T47D (cell line): ENCODE data around the gene VPS36.
A peak's percentile ranks its signal among the peaks of the same experiment; 100 is the strongest.

Experiments used
- DNase-seq, 2 experiments: peaks; one replicate each; pipeline versions ENCODE4 v3.0.0 to v3.0.0-alpha.2; 2011 to 2012; ENCODE audit warnings: low read depth in 1 of 2, low spot score in 1 of 2
- JUND ChIP-seq: IDR thresholded peaks from 2 replicates; pipeline ENCODE4 v1.6.1; 2012; ENCODE audit warnings: low read depth
- in situ Hi-C: cut with HindIII; loops from 2 replicates; pipeline ENCODE4 v1.10.0; 2016; ENCODE audit warnings: low sequenced_read_pairs, low pct_unique_long_range_greater_than_20kb

VPS36 gene

DNA sequence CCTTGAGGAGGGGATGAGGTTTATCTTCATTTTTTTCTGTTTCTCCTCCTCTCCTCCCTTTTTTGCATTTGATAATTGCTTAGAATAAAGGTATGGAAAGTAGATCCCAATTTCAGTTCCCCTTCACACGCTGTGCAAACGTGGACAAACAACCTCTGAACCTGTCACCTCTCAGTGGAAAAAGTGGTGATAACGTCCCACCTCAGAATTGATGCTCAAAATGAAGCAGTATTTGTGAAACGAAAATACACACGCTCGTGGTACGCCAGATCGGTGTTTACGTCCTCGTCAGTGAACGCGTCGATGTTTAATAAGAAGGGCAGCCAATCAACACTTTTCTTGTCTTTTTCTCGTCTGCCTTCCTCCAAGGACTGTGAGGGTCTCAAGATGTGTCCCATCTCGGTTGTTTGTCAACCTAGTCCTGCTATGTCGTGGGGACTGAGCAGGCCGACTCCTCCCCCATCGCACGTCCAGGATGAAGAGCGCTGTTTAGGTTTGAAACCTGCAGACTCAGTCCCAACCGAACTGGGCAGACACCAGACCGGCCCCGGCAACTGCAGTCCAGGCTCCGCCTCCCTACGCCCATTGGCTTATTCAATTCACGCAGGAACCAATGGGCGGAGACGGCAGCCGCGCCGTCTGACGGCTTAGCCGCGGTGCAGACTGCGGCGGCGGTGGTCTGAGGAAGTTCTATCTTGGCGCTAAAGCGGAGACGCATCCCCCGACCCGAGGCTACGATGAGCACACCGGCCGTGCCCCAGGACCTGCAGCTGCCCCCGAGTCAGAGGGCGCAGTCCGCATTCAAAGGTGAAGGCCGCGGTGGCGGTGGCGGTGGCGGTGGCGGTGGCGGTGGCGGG, 4.6 kb upstream of the VPS36 start, which contains the start of gene CKAP2:
CKAP2 (plus strand) TSS at position 659 of the 857 bp plus-strand sequence; CDS start at position 738, 79 bp downstream.
- no peak for TF ChIP-seq JUND
- in situ Hi-C loops, result no loop called here
- peak; percentile 87 to 93 for DNase-seq

DNA sequence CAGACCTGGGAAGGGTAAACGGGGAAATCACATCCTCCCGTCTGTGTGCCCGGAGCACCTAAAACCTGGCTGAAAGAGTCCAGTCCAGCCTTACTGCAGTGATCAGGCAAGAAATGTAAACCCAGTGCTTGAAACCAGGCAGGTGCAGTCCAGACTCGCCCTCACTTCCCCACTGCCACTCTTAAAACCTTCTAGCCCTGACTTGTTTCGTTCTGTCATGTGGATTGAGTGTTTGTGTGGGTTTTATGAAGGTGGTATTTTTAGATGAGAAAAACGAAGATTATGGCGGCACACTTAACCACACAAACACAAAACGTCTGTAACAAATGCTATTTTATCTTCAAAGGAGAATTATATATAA, 4.0 kb upstream of the VPS36 start:
- peak in 1 of 2 experiments; percentile 46 for DNase-seq
- TF ChIP-seq JUND, result no peak
- in situ Hi-C loops, result no loop called here

DNA sequence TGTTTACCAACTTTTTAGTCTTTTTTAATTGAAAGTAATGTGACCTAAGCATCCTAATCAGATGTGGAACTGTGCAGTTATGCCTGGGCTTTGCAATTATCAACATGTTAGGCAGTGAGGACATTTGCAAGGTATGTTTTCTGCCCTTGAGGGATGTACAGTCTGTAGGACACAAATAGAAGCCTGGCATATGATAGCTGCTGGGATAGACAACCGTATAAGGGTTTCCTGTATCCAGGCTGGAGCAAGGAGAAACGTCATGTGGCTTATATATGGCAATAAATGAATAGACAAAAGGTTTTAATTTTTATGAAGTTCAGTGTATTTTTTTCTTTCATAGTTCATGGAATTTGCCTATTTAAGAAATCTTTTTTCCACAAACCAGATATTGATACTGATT, 2.0 kb upstream of the VPS36 start:
- in situ Hi-C loops, result no loop called here
- no peak for TF ChIP-seq JUND
- no peak for DNase-seq

DNA sequence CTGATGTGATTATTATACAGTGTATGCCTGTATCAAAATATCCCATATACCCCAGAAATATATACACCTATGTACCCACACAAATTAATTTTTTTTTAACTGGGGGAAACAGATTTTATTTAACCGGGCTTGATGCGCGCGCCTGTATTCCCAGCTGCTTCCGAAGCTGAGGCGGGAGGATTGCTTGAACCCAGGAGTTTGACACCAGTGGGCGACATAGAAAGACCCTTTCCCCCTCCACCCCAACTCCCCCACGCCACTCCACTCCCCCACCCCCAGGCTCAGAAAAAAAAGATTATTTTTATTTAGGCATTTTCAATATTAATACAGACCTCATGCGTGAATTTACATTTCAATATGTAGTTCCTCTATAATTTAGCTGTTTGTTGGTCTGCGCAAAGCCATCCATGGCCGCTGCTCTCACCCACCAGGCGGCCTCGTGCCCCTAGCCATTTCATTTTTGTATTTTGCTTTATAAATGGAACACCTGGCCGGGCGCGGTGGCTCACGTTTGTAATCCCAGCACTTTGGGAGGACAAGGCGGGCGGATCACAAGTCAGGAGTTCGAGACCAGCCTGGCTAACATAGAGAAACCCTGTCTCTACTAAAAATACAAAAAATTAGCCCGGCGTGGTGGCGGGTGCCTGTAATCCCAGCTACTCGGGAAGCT, 836 bp upstream of the VPS36 start:
- DNase-seq, result no peak
- in situ Hi-C loops, result no loop called here
- TF ChIP-seq JUND, result no peak

DNA sequence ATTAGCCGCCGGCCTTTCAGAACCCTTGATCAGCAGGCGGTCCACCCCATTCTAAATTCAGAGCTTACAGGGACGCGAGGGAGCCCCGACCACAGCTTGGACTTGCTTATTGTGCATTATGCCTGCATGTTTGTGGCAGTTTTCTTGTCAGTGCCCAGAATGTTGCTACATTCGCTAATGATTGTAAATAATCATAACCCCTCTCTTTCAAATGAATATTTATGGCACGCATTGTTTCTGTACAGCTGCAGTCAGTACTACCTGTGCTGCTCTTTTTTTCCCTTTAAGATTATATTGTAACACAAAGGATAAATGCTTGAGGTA, 321 bp upstream of the VPS36 start:
- DNase-seq, result no peak
- no peak for TF ChIP-seq JUND
- in situ Hi-C loops, result no loop called here

DNA sequence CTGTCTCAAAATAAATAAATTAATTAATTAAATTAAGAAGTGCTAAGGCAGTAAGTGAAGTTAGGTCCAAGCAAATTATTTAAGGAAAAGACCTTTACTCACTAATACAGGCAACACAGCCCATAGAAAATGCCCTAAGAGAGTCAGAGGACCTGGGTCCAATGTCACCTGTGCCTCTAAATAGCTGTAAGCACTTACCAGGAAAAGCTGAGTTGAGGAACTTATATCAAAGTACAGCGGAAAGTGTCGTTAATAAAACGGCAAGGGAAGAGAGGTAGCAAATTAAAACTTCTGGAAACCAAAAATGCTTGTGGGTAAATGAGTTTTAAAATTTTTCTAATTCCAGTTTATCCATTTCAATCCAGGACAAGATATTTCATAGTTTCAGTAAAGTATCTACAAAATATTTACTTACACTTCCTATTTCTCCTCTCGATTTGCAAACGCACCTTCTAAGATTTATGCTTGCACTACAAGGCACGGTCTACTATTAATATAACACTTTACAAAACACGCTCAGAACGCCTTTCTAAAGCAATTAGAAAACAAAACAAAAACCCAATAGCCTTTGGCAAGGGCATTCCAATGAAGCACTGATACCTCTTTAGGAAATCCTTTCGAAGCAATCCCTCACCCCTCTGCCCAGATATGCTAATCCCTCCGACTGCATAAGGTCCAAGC, 963 bp downstream of the VPS36 start:
- in situ Hi-C loops, result no loop called here
- no peak for DNase-seq
- no peak for TF ChIP-seq JUND

DNA sequence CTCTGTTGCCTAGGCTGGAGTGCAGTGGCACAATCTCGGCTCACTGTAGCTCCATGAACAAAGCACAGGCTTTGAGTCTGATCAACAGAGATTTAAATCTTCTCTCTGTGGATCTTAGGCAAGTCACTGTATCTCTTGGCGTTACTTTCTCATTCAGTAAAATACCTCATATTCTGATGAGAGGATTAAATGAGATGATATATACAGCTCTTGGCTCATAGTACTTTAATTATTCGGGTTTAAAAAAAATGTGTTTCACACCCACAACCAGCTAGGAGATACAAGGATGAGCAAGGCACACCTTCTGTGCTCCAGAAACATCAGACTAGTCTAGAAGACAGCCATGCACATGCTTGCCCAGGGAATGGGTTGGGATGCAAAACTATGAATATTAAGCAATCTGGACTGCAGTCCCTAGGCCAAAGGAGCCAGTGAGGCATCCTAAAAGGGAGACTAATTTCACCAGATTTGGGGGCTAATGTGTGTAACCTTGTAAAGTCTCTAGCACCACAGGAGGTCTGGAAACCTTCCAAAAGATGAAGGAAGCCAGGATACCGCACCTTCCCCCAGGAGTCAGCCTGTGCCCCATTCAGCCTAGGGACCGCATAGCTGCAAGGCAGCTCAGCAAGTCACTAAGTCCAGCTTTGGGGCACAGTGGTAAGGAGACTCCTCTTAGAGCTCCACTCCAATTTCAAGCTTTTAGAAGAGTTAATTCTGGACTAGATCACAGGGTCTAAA, 2.5 kb downstream of the VPS36 start:
- TF ChIP-seq JUND, result no peak
- DNase-seq, result no peak
- in situ Hi-C loops, result no loop called here

DNA sequence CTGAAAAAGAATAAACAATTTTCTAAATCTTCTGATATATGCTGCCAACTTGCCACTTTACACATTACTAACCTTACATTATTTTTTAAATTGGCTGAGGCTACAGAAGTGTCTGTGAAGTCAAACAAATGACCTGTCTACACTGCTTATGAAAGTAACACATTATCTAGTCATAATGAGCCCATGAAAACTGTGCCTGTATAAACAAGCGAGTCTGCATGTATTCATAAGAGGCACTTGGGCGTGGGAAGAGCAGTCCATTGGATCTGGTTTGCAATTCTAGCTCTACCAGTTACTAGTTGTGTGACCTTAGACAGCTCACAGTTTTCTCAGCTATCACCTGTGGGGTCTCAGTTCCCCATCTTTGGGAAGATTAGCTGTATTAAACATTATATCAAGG, 3.1 kb downstream of the VPS36 start:
- in situ Hi-C loops, result no loop called here
- no peak for TF ChIP-seq JUND
- DNase-seq, result peak in 1 of 2 experiments; percentile 56

DNA sequence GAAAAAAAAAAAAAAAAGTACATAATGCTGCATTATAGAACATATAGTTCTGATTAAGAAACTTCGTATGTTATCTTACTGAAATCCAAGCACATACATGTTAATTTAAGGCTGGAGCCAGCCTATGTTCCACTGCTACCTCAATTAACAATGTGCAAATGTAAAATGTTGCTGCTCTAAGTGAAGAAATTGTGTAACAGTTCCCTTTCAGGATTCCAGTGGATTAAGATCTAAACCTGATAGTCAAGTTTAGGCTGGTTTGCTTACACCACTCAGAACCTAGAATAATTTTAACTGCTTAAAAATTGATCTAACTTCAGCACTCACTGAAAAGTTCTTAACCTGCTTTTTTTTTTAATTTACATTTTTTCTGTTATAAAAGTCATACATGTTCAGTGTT, 4.2 kb downstream of the VPS36 start:
- peak in 1 of 2 experiments; percentile 83 for DNase-seq
- in situ Hi-C loops, result no loop called here
- no peak for TF ChIP-seq JUND

DNA sequence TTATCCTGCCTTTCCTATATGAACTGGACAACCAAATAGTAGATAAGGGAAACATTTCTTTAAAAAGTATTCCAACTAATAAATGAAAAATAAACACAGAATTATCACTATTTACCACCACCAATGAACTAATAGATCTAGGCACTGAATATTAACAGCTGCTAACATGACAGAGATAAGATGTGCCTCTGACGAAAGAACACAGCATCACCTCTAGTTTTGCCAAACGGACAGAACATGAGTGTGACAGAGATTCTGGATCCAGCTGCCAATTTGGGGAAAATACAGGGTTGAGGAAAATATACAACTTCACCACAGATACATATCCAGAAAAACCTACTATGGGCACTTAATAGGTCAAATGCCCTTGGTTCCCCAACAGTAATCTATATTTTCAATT, 18.0 kb downstream of the VPS36 start:
- no peak for TF ChIP-seq JUND
- in situ Hi-C loops, result no loop called here
- no peak for DNase-seq

DNA sequence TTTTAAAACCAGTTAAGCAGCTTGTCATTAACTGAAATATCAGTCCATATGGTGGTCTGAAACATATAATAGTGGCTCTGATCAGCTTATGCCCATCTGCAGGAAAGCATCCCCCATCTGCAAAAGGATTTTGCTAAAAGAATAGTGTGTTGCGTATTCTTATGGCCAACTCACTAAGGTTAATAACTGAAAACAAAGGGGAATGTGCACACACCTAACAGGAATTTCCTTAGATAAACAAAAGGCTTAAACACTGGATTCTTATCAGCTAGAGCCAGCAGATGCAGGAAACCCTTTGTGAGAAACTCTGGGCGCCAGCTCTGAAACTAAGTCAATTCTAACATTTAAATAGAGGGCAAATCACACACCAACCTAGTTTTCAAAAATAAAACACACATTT, 22.1 kb downstream of the VPS36 start:
- in situ Hi-C loops, result no loop called here
- TF ChIP-seq JUND, result no peak
- peak in 1 of 2 experiments; percentile 19 for DNase-seq

DNA sequence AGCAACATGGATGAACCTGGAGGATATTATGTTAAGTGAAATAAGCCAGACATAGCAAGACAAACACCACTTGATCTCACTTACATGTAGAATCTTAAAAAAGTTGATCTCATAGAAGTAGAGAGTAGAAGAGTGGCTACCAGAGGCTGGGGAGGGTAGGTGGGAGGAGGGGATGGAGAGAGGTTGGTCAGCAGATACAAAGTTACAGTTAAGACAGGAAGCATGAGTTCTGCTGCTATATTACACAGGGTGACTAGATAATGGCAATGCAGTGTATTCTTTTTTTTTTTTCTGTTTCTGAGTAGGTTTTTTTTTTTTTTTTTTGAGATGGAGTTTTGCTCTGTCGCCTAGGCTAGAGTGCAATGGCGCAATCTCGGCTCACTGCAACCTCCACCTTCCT, 29.2 kb downstream of the VPS36 start:
- TF ChIP-seq JUND, result no peak
- no peak for DNase-seq
- in situ Hi-C loops, result no loop called here
